ENCODE measurements around the gene DBNL.

- TF ChIP-seq HOXB13 (CRISPR knock-in tag; IDR thresholded peaks at IDR 0.05; ENCODE audit: low read depth) (no peak), POLR2A (IDR thresholded peaks at IDR 0.05; ENCODE audit: low read length) (no peak), CTCF (IDR thresholded peaks at IDR 0.05) (no peak), ELK1 (IDR thresholded peaks at IDR 0.05; ENCODE audit: low read depth, low read length) (no peak), CBX8 (IDR thresholded peaks at IDR 0.05) (no peak), MAX (IDR thresholded peaks at IDR 0.05) (no peak), CEBPB (IDR thresholded peaks at IDR 0.05) (no peak)
These were observed 33.2 kb downstream of the DBNL start for GRCh38 chr7:44077681-44078091.

All from A549 (cell line).